Mesothelial cell of epicardium (in vitro differentiated cells): ENCODE results near the gene EDEM1. TPM values are rescaled to one million over a fixed set of nuclear protein-coding genes. Genes with fewer than 3 reads are reported as not detected.
"Not testable (repeated sequence)": the region's sequence is repeated elsewhere in the genome, so short reads cannot be mapped to it uniquely, and the experiment has no call there.

ENCODE experiments used
- DNase-seq, 2 experiments: peaks; one replicate each; pipeline ENCODE4 v3.0.0; 2021; ENCODE audit warnings: low spot score in 2 of 2; ENCODE audit not compliant: unreplicated experiment in 2 of 2
- H3K27ac Mint-ChIP-seq: 2 replicates; pipeline ENCODE4 v1.8.0; 2021; ENCODE audit warnings: mixed read lengths
- H3K27me3 Mint-ChIP-seq: 2 replicates; pipeline ENCODE4 v1.8.0; 2021; ENCODE audit warnings: low read depth, mixed read lengths
- H3K36me3 Mint-ChIP-seq: 2 replicates; pipeline ENCODE4 v1.8.0; 2021; ENCODE audit warnings: mixed read lengths
- H3K4me1 Mint-ChIP-seq: 2 replicates; pipeline ENCODE4 v1.8.0; 2021; ENCODE audit warnings: mixed read lengths
- H3K4me3 Mint-ChIP-seq: 2 replicates; pipeline ENCODE4 v1.8.0; 2021; ENCODE audit warnings: mild to moderate bottlenecking, moderate library complexity, mixed read lengths
- H3K9me3 Mint-ChIP-seq: 2 replicates; pipeline ENCODE4 v1.8.0; 2021; ENCODE audit warnings: mixed read lengths
- CTCF ChIP-seq: fragments of 200-600 bp; sonication (generic); IDR thresholded peaks from one replicate; pipeline ENCODE4 v1.5.0; 2021; ENCODE audit warnings: antibody characterized with exemption; ENCODE audit not compliant: unreplicated experiment
- total RNA-seq: library from RNA; stranded (reverse); gene quantifications from 3 replicates; pipeline ENCODE4 v1.2.1, GENCODE V29; 2021

EDEM1 gene
- total RNA-seq, 1 donor from 2014 or later = 25.7 TPM

DNA sequence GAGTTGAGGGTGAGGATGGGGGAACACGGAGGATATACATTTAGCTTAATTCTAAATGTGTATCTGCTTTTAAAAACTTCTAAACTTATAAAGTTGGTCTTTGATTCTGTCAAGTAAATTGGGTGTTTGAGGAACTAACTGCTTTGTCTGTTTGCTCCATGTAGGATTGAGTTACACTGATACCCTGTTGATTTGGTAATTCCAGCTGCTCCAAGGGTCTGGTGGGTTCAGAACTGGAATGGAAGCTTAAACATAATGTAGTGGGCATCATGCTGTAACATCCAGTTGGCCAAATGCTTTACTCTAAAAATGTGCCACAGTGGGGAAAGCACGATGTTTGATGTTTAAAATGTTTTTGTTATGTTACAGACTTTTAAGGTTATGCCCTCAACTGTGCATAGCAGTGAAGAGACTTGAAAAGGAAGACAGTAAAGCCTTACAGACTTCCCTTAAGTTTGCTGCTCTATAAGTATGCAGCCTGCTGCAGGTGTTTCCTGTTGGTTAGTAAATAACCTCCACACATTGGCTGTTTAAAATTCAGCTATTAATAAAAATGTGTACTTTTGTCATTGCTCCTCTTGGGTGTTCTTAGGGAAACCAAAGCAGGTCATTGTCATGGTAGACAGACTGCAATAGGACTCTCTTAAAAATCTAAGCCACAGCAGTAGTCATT, 5.9 kb upstream of the EDEM1 start:
- no peaks in the 10 kb centered on the region for H3K9me3 Mint-ChIP-seq
- peaks cover 5% of the 10 kb centered on the region for H3K4me1 Mint-ChIP-seq
- TF ChIP-seq CTCF = no peak
- H3K27ac Mint-ChIP-seq = no peak overlapping the region
- peaks cover 20% of the 10 kb centered on the region for H3K36me3 Mint-ChIP-seq
- H3K4me3 Mint-ChIP-seq = no peak overlapping the region
- no peaks in the 10 kb centered on the region for H3K27me3 Mint-ChIP-seq
- no peak for DNase-seq

DNA sequence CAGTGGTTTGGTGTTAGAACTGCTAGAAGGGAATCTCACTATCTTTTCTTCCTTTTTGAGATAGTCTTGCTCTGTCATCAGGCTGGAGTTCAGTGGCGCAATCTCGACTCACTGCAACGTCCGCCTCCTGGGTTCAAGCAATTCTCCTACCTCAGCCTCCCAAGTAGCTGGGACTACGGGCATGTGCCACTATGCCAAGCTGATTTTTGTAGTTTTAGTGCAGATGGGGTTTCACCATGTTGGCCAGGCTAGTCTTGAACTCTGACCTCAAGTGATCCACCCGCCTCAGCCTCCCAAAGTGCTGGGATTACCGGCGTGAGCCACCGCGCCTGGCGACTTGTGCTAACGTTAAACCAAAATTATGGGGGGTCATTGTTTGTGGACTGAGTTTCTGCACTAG, 3.8 kb upstream of the EDEM1 start:
- not testable (repeated sequence) for H3K27me3 Mint-ChIP-seq, H3K27ac Mint-ChIP-seq, DNase-seq, H3K4me3 Mint-ChIP-seq, H3K36me3 Mint-ChIP-seq, H3K9me3 Mint-ChIP-seq
- H3K4me1 Mint-ChIP-seq = peaks cover 14% of the 10 kb centered on the region

- H3K9me3 Mint-ChIP-seq = no peaks in the 10 kb centered on the region
Observed at GRCh38 chr3:5184499-5184898, 3.0 kb upstream of the EDEM1 start.

DNA sequence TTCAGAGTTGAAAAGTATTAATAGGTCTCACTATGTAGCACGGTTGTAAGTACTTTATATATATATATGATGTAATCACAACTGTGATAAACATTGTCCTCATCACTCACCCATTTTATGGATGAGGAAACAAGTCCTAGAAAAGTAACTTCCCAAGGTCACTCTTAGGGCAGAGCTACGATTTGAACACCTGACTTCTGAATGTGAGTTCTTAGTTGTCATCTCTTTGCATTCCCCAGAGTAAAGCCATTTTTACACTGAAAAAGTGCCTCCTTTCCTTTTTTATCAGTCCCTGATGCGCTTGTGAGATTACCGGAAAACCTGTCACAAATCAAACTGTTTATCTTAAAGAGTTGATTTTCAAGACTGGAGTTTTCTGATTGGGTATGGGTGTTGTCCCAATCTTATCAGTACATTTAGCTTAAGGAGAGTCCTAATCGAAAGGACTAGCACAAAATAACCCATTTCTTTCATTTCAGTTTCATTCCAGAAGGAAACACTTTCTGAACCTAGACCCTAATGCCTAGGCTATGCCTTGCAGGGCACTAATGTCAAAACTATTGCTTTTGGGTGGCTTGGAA, 2.3 kb upstream of the EDEM1 start:
- Mint-ChIP-seq H3K36me3 (peaks cover 4% of the 10 kb centered on the region), H3K27ac (no peak overlapping the region), H3K9me3 (no peaks in the 10 kb centered on the region), H3K4me1 (peaks cover 24% of the 10 kb centered on the region), H3K27me3 (no peaks in the 10 kb centered on the region), H3K4me3 (no peak overlapping the region)
- TF ChIP-seq CTCF = no peak
- DNase-seq = no peak

More at GRCh38 chr3:5184499-5184898, 3.0 kb upstream of the EDEM1 start:
- no peak for TF ChIP-seq CTCF
- peaks cover 19% of the 10 kb centered on the region for H3K4me1 Mint-ChIP-seq
- no peak overlapping the region for H3K4me3 Mint-ChIP-seq
- H3K27me3 Mint-ChIP-seq = no peaks in the 10 kb centered on the region
- DNase-seq = no peak
- peaks cover 4% of the 10 kb centered on the region for H3K36me3 Mint-ChIP-seq
- no peak overlapping the region for H3K27ac Mint-ChIP-seq

GRCh38 chr3:5186089-5186857, 1.2 kb upstream of the EDEM1 start:
- peaks cover 28% of the 10 kb centered on the region for H3K4me1 Mint-ChIP-seq
- peaks cover 4% of the 10 kb centered on the region for H3K36me3 Mint-ChIP-seq
- no peak overlapping the region for H3K27ac Mint-ChIP-seq
- TF ChIP-seq CTCF = no peak
- H3K27me3 Mint-ChIP-seq = no peaks in the 10 kb centered on the region
- H3K4me3 Mint-ChIP-seq = peak overlapping the region; percentile 92
- DNase-seq = no peak
- no peaks in the 10 kb centered on the region for H3K9me3 Mint-ChIP-seq

DNA sequence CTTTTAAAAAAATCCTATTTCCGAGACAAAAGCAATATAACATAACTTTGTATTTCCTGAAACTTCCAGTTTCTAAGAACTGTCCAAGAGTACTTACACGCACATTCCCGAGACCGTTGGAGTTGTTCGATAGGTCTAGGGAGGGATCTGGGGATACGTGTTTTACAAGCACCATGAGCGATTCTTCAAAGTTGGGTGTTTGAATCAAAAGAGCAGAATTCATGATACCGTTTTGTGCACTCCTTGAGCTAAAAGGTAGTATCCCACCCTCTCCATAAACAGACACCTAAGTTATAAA, 700 bp upstream of the EDEM1 start:
- Mint-ChIP-seq H3K4me3 (peak overlapping the region; percentile 92), H3K27me3 (no peaks in the 10 kb centered on the region), H3K9me3 (no peaks in the 10 kb centered on the region), H3K4me1 (peaks cover 28% of the 10 kb centered on the region), H3K27ac (peak overlapping the region; percentile 98), H3K36me3 (peaks cover 4% of the 10 kb centered on the region)
- TF ChIP-seq CTCF = no peak
- no peak for DNase-seq
